ENCODE data around the gene TERT.

Gene TERT

DNA sequence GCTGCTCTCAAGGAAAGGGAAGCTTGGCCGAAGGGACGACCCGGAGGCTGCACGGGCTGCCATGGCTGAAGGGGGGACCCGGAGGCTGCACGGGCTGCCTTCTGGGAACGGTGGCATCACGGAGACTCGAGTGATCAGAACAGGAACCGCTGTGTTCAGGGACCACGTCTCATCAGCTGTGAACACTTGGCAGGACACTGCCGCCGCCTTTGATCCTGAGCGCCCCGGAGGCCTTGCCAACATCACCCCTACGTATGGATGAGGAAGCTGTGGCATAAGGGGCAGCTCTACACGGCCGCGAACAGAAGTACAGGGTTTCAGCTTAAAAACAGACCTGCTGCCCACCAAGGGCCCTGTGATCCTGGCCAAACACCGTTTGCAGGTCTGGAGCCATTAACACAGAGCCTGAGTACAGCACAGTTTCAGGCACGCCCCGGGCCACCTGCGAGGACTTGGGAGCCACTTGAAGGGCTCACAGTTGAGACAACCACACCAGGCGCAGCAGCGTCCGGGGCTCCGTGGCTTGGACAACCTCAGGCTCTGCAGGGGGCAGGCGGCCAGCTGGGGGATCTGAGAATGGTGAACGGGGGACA, 23.9 kb upstream of the TERT start:
- no peak for DNase-seq

DNA sequence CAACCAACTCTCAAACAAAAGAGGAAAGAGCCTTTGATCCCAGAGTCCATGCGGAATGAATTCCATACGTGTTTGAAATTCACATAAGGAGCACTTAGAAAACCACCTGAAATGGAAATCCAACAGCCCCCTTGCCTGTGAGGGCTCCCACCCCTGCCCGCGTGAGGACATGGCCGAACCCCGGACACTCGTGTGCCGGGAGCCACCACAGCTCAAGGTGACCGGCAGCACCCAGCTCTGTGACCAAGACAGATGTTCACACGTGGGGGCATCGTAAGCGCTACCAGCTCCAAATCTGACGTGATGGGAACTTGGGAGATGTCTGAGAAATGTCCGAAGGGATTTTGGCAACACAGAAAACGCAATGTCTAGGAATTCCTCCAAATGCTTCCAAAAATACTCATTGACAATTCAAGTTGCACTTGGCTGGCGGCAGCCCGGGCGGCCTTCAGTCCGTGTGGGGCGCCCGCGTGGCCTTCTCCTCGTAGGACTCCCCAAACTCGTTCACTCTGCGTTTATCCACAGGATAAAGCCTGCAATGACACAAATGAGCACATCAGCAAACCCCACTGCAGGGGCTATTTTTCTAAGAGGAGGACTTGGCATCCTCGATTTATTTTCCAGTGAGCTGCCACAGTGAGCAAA, 23.2 kb upstream of the TERT start:
- no peak for DNase-seq

DNA sequence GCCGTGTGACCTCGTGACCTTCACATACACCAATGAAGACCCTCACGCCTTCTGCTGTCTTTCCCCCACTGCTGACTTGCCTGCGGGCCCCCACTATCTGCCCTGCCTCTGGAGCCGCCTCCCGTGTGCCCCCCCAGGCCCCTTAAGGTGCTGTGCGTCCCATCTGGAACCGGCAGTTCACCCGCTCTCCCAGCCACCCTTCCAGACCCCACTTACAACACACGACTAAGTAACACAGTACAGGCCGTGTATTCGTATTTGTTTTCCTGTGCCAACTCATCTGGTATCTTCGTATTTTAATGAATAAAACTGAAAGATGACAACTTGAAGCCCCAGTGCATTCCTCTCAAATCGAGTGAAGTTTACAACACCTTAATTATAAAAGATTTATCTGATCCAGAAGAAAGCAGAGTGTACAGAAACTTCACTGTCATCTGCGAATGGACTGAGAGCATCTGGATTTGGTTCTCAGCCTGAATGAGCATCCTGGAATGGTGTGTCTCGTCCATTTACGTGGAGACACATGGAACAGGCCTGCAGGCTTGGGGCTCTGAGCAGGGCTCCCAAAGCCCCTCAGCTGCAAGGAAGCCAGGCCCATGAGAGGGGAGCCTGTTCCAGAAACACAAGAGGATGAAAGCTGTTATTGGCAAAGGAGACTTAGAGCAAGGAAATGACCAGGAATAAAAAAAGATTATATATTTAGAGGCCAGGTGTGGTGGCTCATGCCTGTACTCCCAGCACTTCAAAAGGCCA, 21.9 kb upstream of the TERT start:
- no peak for DNase-seq

- DNase-seq = peak; percentile 77
These were observed 21.1 kb upstream of the TERT start for GRCh38 chr5:1315709-1316587.

- no peak for DNase-seq
These were observed 20.3 kb upstream of the TERT start for GRCh38 chr5:1315018-1315708.

DNA sequence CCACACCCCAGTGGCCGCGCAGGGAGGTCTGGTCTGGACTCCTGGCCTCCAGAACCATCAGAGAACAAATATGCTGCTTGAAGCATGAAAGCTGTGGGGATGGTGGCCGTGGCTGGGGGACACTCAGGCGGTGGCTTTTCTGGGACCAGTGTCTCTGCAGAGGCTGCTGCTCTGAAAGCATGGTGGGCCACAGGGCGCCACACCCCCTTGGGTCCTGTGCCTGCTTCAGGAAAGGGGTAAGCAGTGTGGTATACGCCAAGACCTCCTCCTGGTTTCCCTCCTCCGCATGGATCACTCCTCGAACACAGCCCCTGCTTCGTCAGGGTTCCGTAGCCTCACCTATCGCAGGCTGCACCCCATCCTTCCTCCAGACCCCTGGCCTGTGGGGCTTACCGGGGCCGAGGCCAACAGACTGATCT, 19.7 kb upstream of the TERT start:
- DNase-seq = no peak

GRCh38 chr5:1312993-1313833, 18.3 kb upstream of the TERT start:
- DNase-seq = peak; percentile 63

GRCh38 chr5:1312206-1312605, 17.3 kb upstream of the TERT start:
- peak; percentile 66 for DNase-seq

DNA sequence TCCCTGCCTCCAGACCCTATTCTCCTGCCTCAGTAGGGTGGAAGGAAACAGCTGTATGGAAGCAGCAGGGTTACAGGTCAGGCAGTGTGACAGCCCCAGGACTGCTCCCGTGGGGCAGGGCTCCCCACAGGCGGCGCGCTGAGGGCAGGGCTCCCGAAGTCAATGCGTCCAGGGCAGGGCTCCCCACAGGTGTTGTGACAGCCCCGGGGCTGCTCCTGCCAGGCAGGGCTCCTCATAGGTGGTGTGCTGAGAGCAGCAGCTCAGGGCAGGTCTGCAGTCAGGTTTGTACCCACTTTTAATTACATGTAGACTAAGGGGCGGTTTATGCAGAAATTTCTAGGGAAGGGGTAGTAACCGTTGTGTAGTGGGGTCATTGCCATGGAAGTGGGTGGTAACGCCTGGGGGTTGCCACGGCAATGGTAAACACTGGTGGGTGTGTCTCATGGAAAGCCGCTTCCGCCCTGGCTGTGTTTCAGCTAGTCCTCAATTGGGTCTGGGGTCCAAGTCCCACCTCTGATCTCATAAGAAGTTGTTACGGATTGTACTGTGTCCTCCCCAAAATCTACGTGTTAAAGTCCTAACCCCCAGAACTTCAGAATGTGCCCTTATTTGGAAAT, 16.7 kb upstream of the TERT start:
- no peak for DNase-seq

GRCh38 chr5:1310118-1310517, 15.2 kb upstream of the TERT start:
- DNase-seq = no peak

GRCh38 chr5:1304033-1304432, 9.2 kb upstream of the TERT start:
- DNase-seq = no peak

DNA sequence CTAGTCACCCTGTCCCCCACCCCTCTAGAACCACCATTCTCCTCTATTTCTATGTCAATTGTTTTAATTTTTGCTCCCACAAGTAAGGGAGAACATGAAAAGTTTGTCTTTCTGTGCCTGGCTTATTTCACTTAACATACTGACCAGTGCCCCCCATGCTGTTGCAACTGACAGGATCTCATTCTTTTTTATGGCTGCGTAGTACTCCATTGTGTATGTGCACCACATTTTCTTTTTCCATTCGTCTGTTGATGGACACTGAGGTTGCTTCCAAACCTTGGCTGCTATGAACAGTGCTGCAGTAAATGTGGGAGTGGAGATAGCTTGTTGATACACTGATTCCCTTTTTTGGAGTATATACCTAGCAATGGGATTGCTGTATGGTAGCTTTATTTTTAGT, 7.4 kb upstream of the TERT start:
- DNase-seq = no peak

- DNase-seq = no peak
These were observed 5.8 kb upstream of the TERT start for GRCh38 chr5:1300581-1301083.

- DNase-seq = no peak
These were observed 5.1 kb upstream of the TERT start for GRCh38 chr5:1299961-1300360.

- DNase-seq = no peak
These were observed 4.6 kb upstream of the TERT start for GRCh38 chr5:1299511-1299850.

GRCh38 chr5:1298723-1299510, 4.0 kb upstream of the TERT start:
- DNase-seq = no peak

DNA sequence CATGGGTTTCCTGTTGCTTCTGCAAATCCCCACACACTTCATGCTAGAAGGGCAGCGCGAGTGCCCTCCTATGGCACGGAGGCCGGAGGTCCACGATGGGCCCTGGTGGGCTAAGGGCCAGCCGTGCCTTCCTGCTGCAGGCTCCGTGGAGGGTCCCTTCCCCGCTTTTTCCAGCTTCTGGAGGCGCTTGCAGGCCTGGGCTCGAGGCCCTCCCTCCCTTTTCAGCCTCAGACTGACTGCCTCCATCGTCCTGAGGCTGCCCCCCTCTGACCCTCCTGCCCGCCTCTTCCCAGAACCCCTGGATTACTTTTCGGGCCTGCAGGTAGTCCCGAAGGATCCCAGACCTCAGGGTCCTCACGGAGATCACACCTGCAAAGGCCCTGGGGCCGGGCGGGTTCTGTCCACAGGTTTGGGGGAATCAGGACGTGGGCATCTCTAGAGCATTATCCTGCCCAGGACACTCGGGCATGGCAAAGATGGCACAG, 3.2 kb upstream of the TERT start:
- DNase-seq = no peak

GRCh38 chr5:1297243-1297642, 2.4 kb upstream of the TERT start:
- DNase-seq = no peak

GRCh38 chr5:1295650-1296037, 776 bp upstream of the TERT start:
- DNase-seq = no peak

GRCh38 chr5:1294206-1294834, 548 bp downstream of the TERT start:
- DNase-seq = no peak

Data from central memory CD4-positive, alpha-beta T cell (primary cell).